Neural cell (in vitro differentiated cells): Measurements from ENCODE around the gene REG3A. TPM values are rescaled to one million over a fixed set of nuclear protein-coding genes. Genes with fewer than 3 reads are reported as not detected.

Experiments
- H2AFZ ChIP-seq: fragments of 200-600, 300-800 bp; sonication (generic), shearing (Covaris generic); 2 replicates; pipeline ENCODE4 v1.6.0; 2014; ENCODE audit warnings: low read depth, mild to moderate bottlenecking, antibody characterized with exemption, low read length, moderate library complexity
- H3F3A ChIP-seq: fragments of 200-600 bp; shearing (Covaris generic); 2 replicates; pipeline ENCODE4 v1.6.1; 2016; ENCODE audit warnings: mild to moderate bottlenecking, moderate library complexity, mixed read lengths, antibody characterized with exemption, low read length; ENCODE audit not compliant: insufficient read depth, poor library complexity, severe bottlenecking
- H3K27ac ChIP-seq: fragments of 200-600, 300-800 bp; sonication (generic), shearing (Covaris generic); 2 replicates; pipeline ENCODE4 v1.5.1; 2014; ENCODE audit warnings: mild to moderate bottlenecking, low read length, moderate library complexity
- H3K27me3 ChIP-seq: fragments of 300-800, 200-600 bp; sonication (generic), shearing (Covaris generic); 2 replicates; pipeline ENCODE4 v1.6.0; 2014; ENCODE audit warnings: mild to moderate bottlenecking, low read depth, low read length, moderate library complexity; ENCODE audit not compliant: insufficient read depth
- H3K36me3 ChIP-seq: fragments of 300-800, 200-600 bp; sonication (generic), shearing (Covaris generic); 2 replicates; pipeline ENCODE4 v1.5.1; 2014; ENCODE audit warnings: mild to moderate bottlenecking, antibody characterized with exemption, low read length, moderate library complexity; ENCODE audit not compliant: insufficient read depth
- H3K4me2 ChIP-seq: fragments of 300-800, 200-600 bp; sonication (generic), shearing (Covaris generic); 2 replicates; pipeline ENCODE4 v1.6.0; 2014; ENCODE audit warnings: mild to moderate bottlenecking, low read length
- H3K4me3 ChIP-seq: fragments of 300-800, 200-600 bp; sonication (generic), shearing (Covaris generic); 2 replicates; pipeline ENCODE4 v1.5.1; 2014; ENCODE audit warnings: mild to moderate bottlenecking, low read length, moderate library complexity
- H3K79me2 ChIP-seq: fragments of 200-600 bp; shearing (Covaris generic); replicated peaks from 2 replicates; pipeline ENCODE4 v1.6.0; 2014; ENCODE audit warnings: mild to moderate bottlenecking, low read length, moderate library complexity; ENCODE audit not compliant: insufficient read depth
- H3K9ac ChIP-seq: fragments of 300-800, 200-600 bp; sonication (generic), shearing (Covaris generic); 2 replicates; pipeline ENCODE4 v1.6.1; 2016; ENCODE audit warnings: mild to moderate bottlenecking, low read length, mixed read lengths
- H3K9me2 ChIP-seq: fragments of 200-600 bp; shearing (Covaris generic); 2 replicates; pipeline ENCODE4 v1.6.1; 2016; ENCODE audit warnings: mild to moderate bottlenecking, low read length, mixed read lengths; ENCODE audit not compliant: insufficient read depth
- H3K9me3 ChIP-seq: fragments of 200-600, 300-800 bp; sonication (generic), shearing (Covaris generic); 2 replicates; pipeline ENCODE4 v1.6.1; 2016; ENCODE audit warnings: mild to moderate bottlenecking, mixed run types, low read length, moderate library complexity, mixed read lengths
- H4K20me1 ChIP-seq: fragments of 200-600 bp; shearing (Covaris generic); 2 replicates; pipeline ENCODE4 v1.6.1; 2016; ENCODE audit warnings: mild to moderate bottlenecking, mixed run types; ENCODE audit not compliant: insufficient read depth
- CTCF ChIP-seq: fragments of 450-650 bp; IDR thresholded peaks from 2 replicates; pipeline ENCODE4 v1.5.1; 2014; ENCODE audit warnings: antibody characterized with exemption, mild to moderate bottlenecking, moderate library complexity; ENCODE audit not compliant: poor library complexity, severe bottlenecking
- EP300 ChIP-seq: fragments of 450-650 bp; conservative IDR thresholded peaks from 2 replicates; pipeline ENCODE4 v1.6.1; 2014; ENCODE audit warnings: antibody characterized with exemption, mild to moderate bottlenecking, moderate library complexity; ENCODE audit not compliant: poor library complexity, severe bottlenecking
- EZH2 ChIP-seq: fragments of 200-600, 300-800 bp; shearing (Covaris generic), sonication (generic); IDR thresholded peaks from 2 replicates; pipeline ENCODE4 v1.6.1; 2014; ENCODE audit warnings: antibody characterized with exemption, low read length, borderline replicate concordance, mild to moderate bottlenecking; ENCODE audit not compliant: insufficient read depth, poor library complexity, severe bottlenecking
- MXI1 ChIP-seq: fragments of 450-650 bp; conservative IDR thresholded peaks from 2 replicates; pipeline ENCODE4 v1.6.1; 2014; ENCODE audit warnings: antibody characterized with exemption, mild to moderate bottlenecking; ENCODE audit not compliant: poor library complexity, severe bottlenecking
- POLR2AphosphoS5 ChIP-seq: IDR thresholded peaks from 2 replicates; pipeline ENCODE4 v1.6.1; 2012
- RAD21 ChIP-seq: fragments of 450-650 bp; conservative IDR thresholded peaks from 2 replicates; pipeline ENCODE4 v1.6.1; 2014; ENCODE audit warnings: antibody characterized with exemption, mild to moderate bottlenecking, moderate library complexity
- REST ChIP-seq: IDR thresholded peaks from 2 replicates; pipeline ENCODE4 v1.6.1; 2012; ENCODE audit warnings: borderline replicate concordance
- SMC3 ChIP-seq: fragments of 450-650 bp; conservative IDR thresholded peaks from 2 replicates; pipeline ENCODE4 v1.6.1; 2014; ENCODE audit warnings: antibody characterized with exemption, mild to moderate bottlenecking, moderate library complexity; ENCODE audit not compliant: poor library complexity
- TAF1 ChIP-seq: IDR thresholded peaks from 2 replicates; pipeline ENCODE4 v1.6.1; 2012; ENCODE audit warnings: low read depth
- polyA plus RNA-seq: library from polyadenylated mRNA; depleted of rRNA; stranded (reverse); fragments of >200 nt; gene quantifications from 2 replicates; pipeline ENCODE4 v1.2.3, GENCODE V29; 2014

The REG3A gene
- polyA plus RNA-seq, 1 donor from 2014 or later: not detected

- Histone ChIP-seq H3K79me2 (no peaks in the 10 kb centered on the region), H3K27ac (no peak overlapping the region), H3K9ac (no peak overlapping the region), H3K27me3 (no peaks in the 10 kb centered on the region), H2AFZ (no peak overlapping the region), H3K36me3 (no peaks in the 10 kb centered on the region), H3K9me3 (no peaks in the 10 kb centered on the region), H3K9me2 (no peaks in the 10 kb centered on the region), H3F3A (no peaks in the 10 kb centered on the region), H4K20me1 (no peaks in the 10 kb centered on the region), H3K4me3 (no peak overlapping the region), H3K4me2 (no peak overlapping the region)
- TF ChIP-seq SMC3: no peak
- TF ChIP-seq CTCF: no peak
- no peak for TF ChIP-seq EP300
- no peak for TF ChIP-seq MXI1
- TF ChIP-seq RAD21: no peak
- no peak for TF ChIP-seq EZH2
- no peak for TF ChIP-seq REST
- no peak for TF ChIP-seq TAF1
- no peak for TF ChIP-seq POLR2AphosphoS5
Observed at GRCh38 chr2:79122676-79123075, 36.9 kb downstream of the REG3A start.

- Histone ChIP-seq H2AFZ (no peak within 1 kb of the TSS), H3F3A (no peaks in the 10 kb centered on the region), H3K27me3 (no peaks in the 10 kb centered on the region), H3K9me3 (no peaks in the 10 kb centered on the region), H3K36me3 (no peaks in the 10 kb centered on the region), H3K9ac (no peak within 1 kb of the TSS), H3K27ac (no peak within 1 kb of the TSS), H4K20me1 (no peaks in the 10 kb centered on the region), H3K9me2 (no peaks in the 10 kb centered on the region), H3K4me3 (no peak within 1 kb of the TSS), H3K79me2 (no peaks in the 10 kb centered on the region), H3K4me2 (no peak within 1 kb of the TSS)
- TF ChIP-seq REST: no peak
Observed at GRCh38 chr2:79120194-79120713, 39.3 kb downstream of the REG3A start, which contains the start of gene REG1A. TSS of gene REG1A (plus strand) at chr2:79120488. CDS start at chr2:79120862, 374 bp downstream.
